HEK293T (cell line): ENCODE measurements around the gene CCDC159.
"Not testable (repeated sequence)": the region's sequence is repeated elsewhere in the genome, so short reads cannot be mapped to it uniquely, and the experiment has no call there.

ENCODE experiments used
- CTCF ChIA-PET: fragments of 350-600 bp; formaldehyde crosslinking; extraction: SDS; loops from one replicate; lab custom pipeline; 2021; ENCODE audit warnings: antibody characterized with exemption, inconsistent platforms; lab: Yijun Ruan, JAX
- POLR2A ChIA-PET: fragments of 350-600 bp; formaldehyde crosslinking; extraction: SDS; loops from one replicate; lab custom pipeline; 2020; ENCODE audit warnings: antibody characterized with exemption, inconsistent platforms; lab: Yijun Ruan, JAX
- DNase-seq: peaks from one replicate; pipeline ENCODE4 v3.0.0; 2012; ENCODE audit warnings: mixed read lengths; ENCODE audit errors: extremely low spot score
- ARNT ChIP-seq: fragments of 450-650 bp; IDR thresholded peaks from 2 replicates; pipeline ENCODE4 v1.6.1; 2017; ENCODE audit warnings: mild to moderate bottlenecking
- BHLHE40 ChIP-seq: fragments of 450-650 bp; IDR thresholded peaks from 2 replicates; pipeline ENCODE4 v1.6.1; 2016; ENCODE audit warnings: mild to moderate bottlenecking, moderate library complexity, borderline replicate concordance
- FOXA1 ChIP-seq: fragments of 450-650 bp; IDR thresholded peaks from 2 replicates; pipeline ENCODE4 v1.6.1; 2016; ENCODE audit warnings: mild to moderate bottlenecking
- FOXK2 ChIP-seq: fragments of 450-650 bp; IDR thresholded peaks from 2 replicates; pipeline ENCODE4 v1.6.1; 2016; ENCODE audit warnings: mild to moderate bottlenecking
- FOXM1 ChIP-seq: fragments of 450-650 bp; IDR thresholded peaks from 2 replicates; pipeline ENCODE4 v1.6.1; 2017; ENCODE audit warnings: mild to moderate bottlenecking, borderline replicate concordance
- HDGF ChIP-seq: fragments of 450-650 bp; IDR thresholded peaks from 2 replicates; pipeline ENCODE4 v1.6.1; 2017; ENCODE audit warnings: antibody characterized with exemption, borderline replicate concordance
- LEF1 ChIP-seq: fragments of 450-650 bp; IDR thresholded peaks from 2 replicates; pipeline ENCODE4 v1.6.1; 2017; ENCODE audit warnings: mild to moderate bottlenecking, borderline replicate concordance
- NFRKB ChIP-seq: fragments of 450-650 bp; IDR thresholded peaks from 2 replicates; pipeline ENCODE4 v1.6.1; 2016; ENCODE audit warnings: mild to moderate bottlenecking, moderate library complexity
- SP1 ChIP-seq: fragments of 450-650 bp; IDR thresholded peaks from 2 replicates; pipeline ENCODE4 v1.6.1; 2017
- SUZ12 ChIP-seq: fragments of 450-650 bp; IDR thresholded peaks from 2 replicates; pipeline ENCODE4 v1.6.1; 2016; ENCODE audit warnings: mild to moderate bottlenecking
- TARDBP ChIP-seq: fragments of 450-650 bp; IDR thresholded peaks from 2 replicates; pipeline ENCODE4 v1.6.1; 2016
- ZNF384 ChIP-seq: fragments of 450-650 bp; IDR thresholded peaks from 2 replicates; pipeline ENCODE4 v1.6.1; 2016
- TF ChIP-seq, protein P1 (sequence below): fragments of 450-650 bp; IDR thresholded peaks from 2 replicates; pipeline ENCODE4 v1.6.1; 2016

The CCDC159 gene

DNA sequence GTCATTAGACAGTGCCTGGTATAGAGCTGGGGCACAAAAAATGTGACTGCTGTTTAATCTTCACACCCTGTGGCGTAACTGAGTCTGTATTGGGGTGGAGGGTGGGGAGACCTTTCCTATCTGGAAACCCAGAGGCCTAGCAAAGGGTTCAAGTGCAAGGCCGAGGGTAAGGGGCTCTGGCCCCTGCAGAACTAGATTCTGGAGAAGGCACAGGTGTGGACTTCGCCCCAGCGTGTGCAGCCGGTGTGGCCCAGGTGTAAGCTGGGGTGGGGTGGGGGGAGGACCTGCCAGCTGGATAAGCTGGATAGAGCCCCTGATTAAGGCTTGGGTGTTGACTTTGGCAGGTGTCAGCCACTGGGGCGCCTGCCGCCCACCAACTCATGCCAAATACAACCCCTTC, 8.2 kb upstream of the CCDC159 start:
- TF ChIP-seq, protein P1, sequence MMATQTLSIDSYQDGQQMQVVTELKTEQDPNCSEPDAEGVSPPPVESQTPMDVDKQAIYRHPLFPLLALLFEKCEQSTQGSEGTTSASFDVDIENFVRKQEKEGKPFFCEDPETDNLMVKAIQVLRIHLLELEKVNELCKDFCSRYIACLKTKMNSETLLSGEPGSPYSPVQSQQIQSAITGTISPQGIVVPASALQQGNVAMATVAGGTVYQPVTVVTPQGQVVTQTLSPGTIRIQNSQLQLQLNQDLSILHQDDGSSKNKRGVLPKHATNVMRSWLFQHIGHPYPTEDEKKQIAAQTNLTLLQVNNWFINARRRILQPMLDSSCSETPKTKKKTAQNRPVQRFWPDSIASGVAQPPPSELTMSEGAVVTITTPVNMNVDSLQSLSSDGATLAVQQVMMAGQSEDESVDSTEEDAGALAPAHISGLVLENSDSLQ: no peak
- TF ChIP-seq SUZ12: no peak
- no peak for TF ChIP-seq TARDBP
- TF ChIP-seq NFRKB: no peak
- TF ChIP-seq ARNT: no peak
- POLR2A ChIA-PET: interaction anchor here (1.2 kb wide), 1 partner anchor 43 kb away, joined by 3 read pairs; no protein-coding TSS in a partner anchor
- CTCF ChIA-PET: no interaction called here
- no peak for DNase-seq

DNA sequence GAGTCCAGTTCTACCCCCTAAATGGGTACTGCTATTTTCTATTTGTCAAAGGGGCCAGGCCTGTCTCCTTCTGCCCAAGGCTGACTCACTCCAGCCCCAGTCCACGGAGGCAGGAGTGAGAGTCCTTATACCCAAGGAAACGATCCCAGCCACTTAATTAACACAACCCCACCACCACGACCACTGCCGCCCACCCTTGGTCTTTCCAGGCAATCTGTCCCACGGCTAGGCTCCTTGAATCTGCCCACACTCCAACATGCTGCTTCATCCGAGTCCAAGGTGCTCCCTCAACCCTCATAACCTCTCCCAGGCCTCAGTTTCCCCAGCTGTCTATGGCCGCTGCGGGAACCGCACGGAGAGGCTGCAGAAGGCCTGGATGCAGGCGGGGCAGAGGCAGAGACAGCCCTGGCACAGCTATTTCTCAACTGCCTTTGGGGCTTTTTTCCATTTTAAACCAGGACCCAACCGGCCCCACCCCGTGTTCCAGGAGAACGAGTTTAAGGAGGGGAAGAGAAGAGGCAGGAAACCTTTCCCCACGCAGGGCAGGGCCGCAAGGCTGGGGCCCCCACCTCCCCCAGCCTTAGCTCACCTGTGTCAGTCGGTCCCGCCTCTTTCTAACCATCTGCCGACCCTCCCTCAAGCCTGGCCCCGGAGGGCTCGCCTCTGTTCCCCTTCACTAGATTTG, 7.6 kb upstream of the CCDC159 start:
- DNase-seq: no peak
- ChIA-PET CTCF (no interaction called here), POLR2A (interaction anchor here (1.2 to 1.3 kb wide), 2 partner anchors 14 to 42 kb away, joined by 3 to 4 read pairs; no protein-coding TSS in a partner anchor)
- TF ChIP-seq TARDBP (no peak), FOXK2 (no peak), LEF1 (no peak), ARNT (no peak), FOXA1 (no peak), NFRKB (no peak), FOXM1 (no peak), HDGF (no peak)
- TF ChIP-seq, protein P1: no peak

DNA sequence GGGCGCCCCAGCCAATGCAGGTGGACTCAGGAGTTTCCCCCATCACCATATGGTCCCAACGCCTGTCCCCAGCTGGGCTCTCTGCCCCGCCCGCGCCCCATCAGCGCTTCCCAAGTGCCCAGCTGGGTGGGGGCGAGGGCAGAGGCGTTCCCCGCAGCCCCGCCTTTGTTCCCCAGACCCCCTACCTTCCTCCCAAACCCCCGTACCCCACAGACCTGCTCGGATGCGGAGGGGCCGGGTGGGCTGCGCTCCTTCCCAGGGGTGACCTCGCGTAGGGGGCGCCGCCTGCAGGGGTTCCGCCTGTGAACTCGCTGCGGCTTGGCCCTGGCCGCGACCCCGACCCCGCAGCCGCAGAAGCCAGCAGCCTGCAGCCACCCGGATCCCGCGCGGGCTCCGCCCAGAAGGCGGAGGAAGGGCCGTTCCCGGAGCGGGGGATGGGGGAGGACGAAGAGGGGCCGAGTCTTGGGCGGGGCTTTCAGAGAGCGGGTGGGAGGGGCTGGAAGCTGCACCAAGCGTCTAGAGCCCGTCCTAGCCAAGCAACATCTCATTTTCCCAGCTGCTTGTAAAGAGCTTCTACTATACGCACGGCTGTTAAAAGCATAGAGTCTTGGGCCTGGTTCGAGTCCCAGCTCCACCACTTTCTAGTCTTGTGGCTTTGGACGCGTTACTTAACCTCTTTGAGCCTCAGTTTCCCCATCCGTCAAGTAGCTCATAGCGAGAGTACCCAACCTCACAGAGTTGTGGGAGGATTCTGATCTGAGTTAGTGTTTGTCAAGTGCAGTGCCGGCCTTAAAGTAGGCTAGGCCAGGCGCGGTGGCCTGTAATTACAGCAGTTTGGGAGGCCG, 6.8 kb upstream of the CCDC159 start, which contains the start of gene RAB3D:
Gene RAB3D, minus strand, starts transcription at position 404 of the 845 bp plus-strand sequence. CDS start 2,258 bp downstream, outside the sequence.
- TF ChIP-seq FOXA1: no peak
- TF ChIP-seq LEF1: no peak
- TF ChIP-seq ARNT: no peak
- no peak for TF ChIP-seq HDGF
- POLR2A ChIA-PET: interaction anchor here (1.0 to 1.3 kb wide), 4 partner anchors 15 to 42 kb away, joined by 4 to 6 read pairs (median 4); partner anchors contain the start of gene SWSAP1
- CTCF ChIA-PET: no interaction called here
- peak; percentile 94 for DNase-seq

DNA sequence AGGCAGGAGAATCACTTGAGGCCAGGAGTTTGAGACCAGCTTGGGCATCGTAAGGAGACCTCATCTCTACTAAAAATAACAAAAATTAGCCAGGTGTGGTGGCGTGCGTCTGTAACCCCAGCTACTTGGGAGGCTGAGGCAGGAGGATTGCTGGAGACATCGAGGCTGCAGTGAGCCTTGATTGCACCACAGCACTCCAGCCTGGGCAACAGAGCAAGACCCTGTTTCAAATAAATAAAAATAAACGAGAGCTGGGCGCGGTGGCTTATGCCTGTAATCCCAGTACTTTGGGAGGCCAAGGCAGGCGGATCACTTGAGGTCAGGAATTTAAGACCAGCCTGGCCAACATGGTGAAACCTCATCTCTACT, 6.2 kb upstream of the CCDC159 start:
- CTCF ChIA-PET, DNase-seq: not testable (repeated sequence)
- POLR2A ChIA-PET: interaction anchor here (1.0 to 1.1 kb wide), 3 partner anchors 35 to 41 kb away, joined by 4 to 6 read pairs (median 5); partner anchors contain the start of gene SWSAP1

DNA sequence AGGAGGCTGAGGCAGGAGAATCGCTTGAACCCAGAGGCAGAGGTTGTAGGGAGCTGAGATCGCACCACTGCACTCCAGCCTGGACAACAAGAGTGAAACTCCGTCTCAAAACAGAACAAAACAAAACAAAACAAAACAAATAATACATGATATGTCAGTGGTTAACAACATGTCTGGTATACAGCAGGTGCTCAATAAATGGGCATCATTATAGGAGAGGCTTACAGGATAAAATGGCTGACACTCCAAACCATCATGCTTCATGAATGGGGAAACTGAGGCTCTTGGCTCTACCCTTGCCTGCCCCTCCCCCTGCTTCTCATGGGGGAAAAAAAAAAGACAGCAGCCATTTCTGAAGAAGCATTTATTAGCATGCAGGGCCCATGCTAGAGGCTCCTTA, 3.9 kb upstream of the CCDC159 start:
- TF ChIP-seq FOXM1: no peak
- TF ChIP-seq SUZ12: no peak
- TF ChIP-seq BHLHE40: no peak
- no peak for TF ChIP-seq LEF1
- no peak for TF ChIP-seq ZNF384
- TF ChIP-seq, protein P1: no peak
- TF ChIP-seq FOXK2: no peak
- TF ChIP-seq FOXA1: no peak
- no peak for TF ChIP-seq TARDBP
- POLR2A ChIA-PET: interaction anchor here (2.6 kb wide), 1 partner anchor 33 kb away, joined by 16 read pairs; the partner anchor contains the start of gene SWSAP1
- CTCF ChIA-PET: no interaction called here
- no peak for DNase-seq

DNA sequence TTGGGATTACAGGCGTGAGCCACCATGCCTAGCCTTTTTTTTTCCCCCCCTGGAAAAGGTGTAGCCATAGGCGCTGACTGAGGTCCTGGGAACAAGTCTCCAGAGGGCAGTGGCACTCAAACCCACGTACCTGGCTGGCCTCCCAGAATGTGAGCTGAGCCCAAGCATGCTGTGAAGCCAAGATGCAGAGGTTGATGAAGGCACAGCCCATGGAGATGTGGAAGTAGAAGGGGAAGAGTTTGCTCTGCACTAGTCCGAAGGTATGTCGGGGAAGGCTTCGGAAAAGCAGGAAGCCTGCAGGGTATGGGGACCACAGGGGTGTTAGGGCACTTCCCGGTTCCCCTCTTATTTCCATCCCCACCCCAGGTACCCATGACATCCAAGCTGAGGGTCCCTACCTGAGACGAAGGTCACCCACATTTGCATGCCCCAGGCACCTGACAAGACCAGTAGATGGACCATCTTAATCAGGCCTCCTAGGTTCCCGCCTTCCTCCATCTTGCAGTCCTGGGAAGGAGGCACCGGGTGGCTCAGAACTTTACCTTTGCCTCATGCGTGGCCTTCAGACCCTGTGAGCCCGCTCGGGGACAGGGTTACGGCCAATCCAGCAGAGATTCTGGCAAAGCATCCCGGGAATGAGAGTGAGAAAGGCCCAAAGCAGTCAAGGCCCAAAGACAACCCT, 1.1 kb upstream of the CCDC159 start:
- ChIA-PET CTCF (interaction anchor here (0.7 to 1.9 kb wide), 4 partner anchors 33 to 89 kb away, joined by 3 to 7 read pairs (median 4); partner anchors contain the start of gene ODAD3), POLR2A (interaction anchor here (0.9 to 3.3 kb wide), 5 partner anchors 12 to 51 kb away, joined by 3 to 20 read pairs (median 8); partner anchors contain the start of gene SWSAP1)
- TF ChIP-seq SP1 (no peak), FOXA1 (no peak), HDGF (no peak)
- no peak for DNase-seq
